ENCODE data around the gene NDUFA7. TPM values are rescaled to one million over a fixed set of nuclear protein-coding genes. Genes with fewer than 3 reads are reported as not detected.

NDUFA7 gene
- total RNA-seq, 1 experiment from 2014 or later, result 73.0 TPM

DNA sequence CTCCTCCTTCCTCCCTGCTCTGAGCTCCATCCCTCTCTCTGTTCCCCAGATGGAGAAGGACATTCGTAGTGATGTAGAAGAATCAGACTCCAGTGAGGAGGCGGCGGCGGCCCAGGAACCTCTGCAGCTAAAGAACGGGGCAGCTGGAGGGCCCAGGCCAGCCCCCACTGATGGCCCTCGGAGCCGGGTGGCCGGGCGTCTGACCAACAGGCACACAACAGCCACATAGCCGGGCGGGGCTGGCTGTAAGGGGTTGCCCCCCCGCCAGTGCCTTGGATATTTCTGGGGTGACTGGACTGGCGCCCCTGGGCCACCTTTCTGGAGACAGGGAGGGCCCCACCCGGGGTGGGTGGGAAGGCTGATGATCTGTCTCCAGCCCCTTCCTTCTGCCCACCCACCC, 59.3 kb downstream of the NDUFA7 start:
- Histone ChIP-seq H3K4me2 (ENCODE audit: insufficient read depth, insufficient read length, low read length) (no peak overlapping the region), H2BK12ac (ENCODE audit: insufficient read length, low read depth, low read length) (no peak overlapping the region), H2BK120ac (ENCODE audit: low read depth, low read length, poor library complexity, severe bottlenecking) (no peak overlapping the region), H3K79me2 (ENCODE audit: insufficient read depth, low read length) (no peaks in the 10 kb centered on the region), H3K9me3 (ENCODE audit: control insufficient read depth, low read depth, low read length) (no peaks in the 10 kb centered on the region), H2AFZ (ENCODE audit: low read length) (no peak overlapping the region), H3K9ac (ENCODE audit: extremely low read depth, insufficient read length, low read length) (no peak overlapping the region), H3K18ac (ENCODE audit: insufficient read length, low read depth, low read length) (no peak overlapping the region), H3T11ph (ENCODE audit: low read length) (no peak overlapping the region), H3K4me1 (ENCODE audit: insufficient read depth, low read length) (no peaks in the 10 kb centered on the region), H3K56ac (ENCODE audit: insufficient read length, low read depth, low read length) (no peak overlapping the region), H3K79me1 (ENCODE audit: insufficient read depth, low read depth, low read length, poor library complexity, severe bottlenecking) (no peaks in the 10 kb centered on the region), H2BK20ac (ENCODE audit: low read depth, low read length, poor library complexity, severe bottlenecking) (no peak overlapping the region), H3K23me2 (ENCODE audit: insufficient read length, low read depth, low read length, poor library complexity, severe bottlenecking) (no peaks in the 10 kb centered on the region), H4K91ac (ENCODE audit: insufficient read length, low read depth, low read length) (no peak overlapping the region), H2AK5ac (ENCODE audit: insufficient read length, low read length) (no peak overlapping the region), H4K8ac (replicated peaks; ENCODE audit: insufficient read length, low read depth, low read length) (no peak overlapping the region), H3K4ac (ENCODE audit: low read depth, low read length) (no peak overlapping the region), H3K14ac (ENCODE audit: insufficient read depth, low read length) (no peak overlapping the region), H2BK15ac (ENCODE audit: low read depth, low read length) (no peak overlapping the region), H4K5ac (ENCODE audit: insufficient read length, low read depth, low read length) (no peak overlapping the region), H3K27me3 (ENCODE audit: insufficient read depth, low read length) (no peaks in the 10 kb centered on the region), H3K27ac (ENCODE audit: insufficient read length, low read depth, low read length) (no peak overlapping the region), H2BK5ac (ENCODE audit: insufficient read length, low read length) (no peak overlapping the region), H3K23ac (ENCODE audit: insufficient read length, low read depth, low read length) (no peak overlapping the region), H4K20me1 (ENCODE audit: control insufficient read depth, insufficient read depth, insufficient read length) (no peaks in the 10 kb centered on the region)
- no peaks in the 10 kb centered on the region for H3K27me3 Mint-ChIP-seq (ENCODE audit: low read depth)
- H3K27ac Mint-ChIP-seq, result no peak overlapping the region
- peaks cover 14 to 42% (median 36%) of the 10 kb centered on the region in 3 experiments for H3K36me3 Mint-ChIP-seq (ENCODE audit: insufficient read depth in 1 of 3, low read depth in 3 of 3)
- H3K4me1 Mint-ChIP-seq, result peaks cover 14 to 28% of the 10 kb centered on the region in 2 experiments
- peaks cover 0 to 3% of the 10 kb centered on the region in 2 experiments; a peak in 1 of 5 replicates for H3K9me3 Mint-ChIP-seq
- H3K4me3 Mint-ChIP-seq, result no peak overlapping the region
- no peak for DNase-seq
- WGBS (ENCODE audit: extremely low coverage, insufficient read length, low lambda C conversion rate), result no CpG with 5 or more reads among the region's 14 CpGs
- TF ChIP-seq, protein P1, sequence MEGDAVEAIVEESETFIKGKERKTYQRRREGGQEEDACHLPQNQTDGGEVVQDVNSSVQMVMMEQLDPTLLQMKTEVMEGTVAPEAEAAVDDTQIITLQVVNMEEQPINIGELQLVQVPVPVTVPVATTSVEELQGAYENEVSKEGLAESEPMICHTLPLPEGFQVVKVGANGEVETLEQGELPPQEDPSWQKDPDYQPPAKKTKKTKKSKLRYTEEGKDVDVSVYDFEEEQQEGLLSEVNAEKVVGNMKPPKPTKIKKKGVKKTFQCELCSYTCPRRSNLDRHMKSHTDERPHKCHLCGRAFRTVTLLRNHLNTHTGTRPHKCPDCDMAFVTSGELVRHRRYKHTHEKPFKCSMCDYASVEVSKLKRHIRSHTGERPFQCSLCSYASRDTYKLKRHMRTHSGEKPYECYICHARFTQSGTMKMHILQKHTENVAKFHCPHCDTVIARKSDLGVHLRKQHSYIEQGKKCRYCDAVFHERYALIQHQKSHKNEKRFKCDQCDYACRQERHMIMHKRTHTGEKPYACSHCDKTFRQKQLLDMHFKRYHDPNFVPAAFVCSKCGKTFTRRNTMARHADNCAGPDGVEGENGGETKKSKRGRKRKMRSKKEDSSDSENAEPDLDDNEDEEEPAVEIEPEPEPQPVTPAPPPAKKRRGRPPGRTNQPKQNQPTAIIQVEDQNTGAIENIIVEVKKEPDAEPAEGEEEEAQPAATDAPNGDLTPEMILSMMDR (conservative IDR thresholded peaks at IDR 0.05), result no peak
